ENCODE measurements around the gene PPP1R9B.

The PPP1R9B gene, protein sequence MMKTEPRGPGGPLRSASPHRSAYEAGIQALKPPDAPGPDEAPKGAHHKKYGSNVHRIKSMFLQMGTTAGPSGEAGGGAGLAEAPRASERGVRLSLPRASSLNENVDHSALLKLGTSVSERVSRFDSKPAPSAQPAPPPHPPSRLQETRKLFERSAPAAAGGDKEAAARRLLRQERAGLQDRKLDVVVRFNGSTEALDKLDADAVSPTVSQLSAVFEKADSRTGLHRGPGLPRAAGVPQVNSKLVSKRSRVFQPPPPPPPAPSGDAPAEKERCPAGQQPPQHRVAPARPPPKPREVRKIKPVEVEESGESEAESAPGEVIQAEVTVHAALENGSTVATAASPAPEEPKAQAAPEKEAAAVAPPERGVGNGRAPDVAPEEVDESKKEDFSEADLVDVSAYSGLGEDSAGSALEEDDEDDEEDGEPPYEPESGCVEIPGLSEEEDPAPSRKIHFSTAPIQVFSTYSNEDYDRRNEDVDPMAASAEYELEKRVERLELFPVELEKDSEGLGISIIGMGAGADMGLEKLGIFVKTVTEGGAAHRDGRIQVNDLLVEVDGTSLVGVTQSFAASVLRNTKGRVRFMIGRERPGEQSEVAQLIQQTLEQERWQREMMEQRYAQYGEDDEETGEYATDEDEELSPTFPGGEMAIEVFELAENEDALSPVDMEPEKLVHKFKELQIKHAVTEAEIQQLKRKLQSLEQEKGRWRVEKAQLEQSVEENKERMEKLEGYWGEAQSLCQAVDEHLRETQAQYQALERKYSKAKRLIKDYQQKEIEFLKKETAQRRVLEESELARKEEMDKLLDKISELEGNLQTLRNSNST

DNA sequence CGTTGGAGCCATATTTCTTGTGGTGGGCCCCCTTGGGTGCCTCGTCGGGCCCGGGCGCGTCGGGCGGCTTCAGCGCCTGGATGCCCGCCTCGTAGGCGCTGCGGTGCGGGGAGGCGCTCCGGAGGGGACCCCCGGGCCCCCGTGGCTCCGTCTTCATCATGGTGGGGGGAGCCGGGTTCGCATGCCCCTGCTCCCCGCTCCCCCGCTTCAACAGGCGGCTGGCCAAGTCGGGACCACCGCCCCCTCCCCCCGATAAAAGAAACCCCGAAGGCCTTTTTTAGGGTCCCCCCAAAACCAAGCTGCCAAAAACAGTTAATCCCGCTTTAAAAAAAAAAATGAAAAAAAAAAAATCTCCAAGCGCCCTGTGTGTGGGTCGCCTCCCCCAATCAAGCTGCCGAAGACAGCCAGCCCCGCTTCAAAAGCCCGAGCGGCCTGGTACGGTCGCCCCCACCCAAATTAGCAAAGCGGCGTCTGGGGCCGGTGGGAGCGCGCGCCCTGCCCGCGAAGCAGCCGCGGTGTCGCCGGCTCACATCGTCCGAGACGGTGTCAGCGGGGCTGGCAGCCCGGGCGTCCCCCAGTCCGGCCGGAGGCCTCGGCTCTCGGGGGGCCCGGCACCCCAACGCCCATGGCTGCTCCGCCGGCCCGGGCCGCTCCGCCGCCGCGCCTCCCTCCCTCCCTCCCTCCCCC is at the start of gene PPP1R9B:
TSS of gene PPP1R9B (minus strand) at position 324 of the 687 bp plus-strand sequence. CDS start at position 160, 164 bp downstream.
- no peak for DNase-seq (ENCODE audit: low read depth)

DNA sequence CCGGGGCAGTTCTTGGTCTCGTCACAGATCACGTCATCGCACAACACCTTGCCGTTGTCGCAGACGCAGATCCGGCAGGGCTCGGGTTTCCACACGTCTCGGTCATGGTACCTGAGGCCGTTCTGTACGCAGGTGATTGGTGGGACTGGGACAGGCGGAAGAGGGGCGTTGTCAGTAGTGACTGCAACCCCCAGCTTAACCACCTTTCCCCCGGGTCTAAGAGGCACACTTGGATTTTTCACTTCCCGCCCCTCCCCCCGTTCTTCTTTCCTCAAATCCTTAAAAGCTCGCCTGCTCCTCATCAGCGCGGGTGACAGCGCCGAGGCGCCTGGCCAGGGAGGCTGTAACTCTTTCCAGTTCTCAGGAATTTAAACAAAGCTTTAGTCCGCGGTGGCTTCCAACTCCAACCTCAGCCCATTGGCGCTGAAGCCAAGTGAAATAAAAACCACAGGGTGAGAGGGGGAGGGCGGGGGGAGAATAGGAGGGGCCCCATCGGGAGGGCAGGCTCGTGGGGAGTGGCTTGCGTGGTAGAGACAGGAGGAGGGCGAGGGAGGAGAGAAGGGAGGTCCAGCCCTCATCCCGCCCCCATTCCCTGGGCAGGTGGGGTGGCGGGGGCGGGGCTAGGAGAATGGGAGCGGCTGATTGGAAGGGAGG is 49.5 kb upstream of the PPP1R9B start:
- DNase-seq (ENCODE audit: low read depth) = peak; percentile 77

DNA sequence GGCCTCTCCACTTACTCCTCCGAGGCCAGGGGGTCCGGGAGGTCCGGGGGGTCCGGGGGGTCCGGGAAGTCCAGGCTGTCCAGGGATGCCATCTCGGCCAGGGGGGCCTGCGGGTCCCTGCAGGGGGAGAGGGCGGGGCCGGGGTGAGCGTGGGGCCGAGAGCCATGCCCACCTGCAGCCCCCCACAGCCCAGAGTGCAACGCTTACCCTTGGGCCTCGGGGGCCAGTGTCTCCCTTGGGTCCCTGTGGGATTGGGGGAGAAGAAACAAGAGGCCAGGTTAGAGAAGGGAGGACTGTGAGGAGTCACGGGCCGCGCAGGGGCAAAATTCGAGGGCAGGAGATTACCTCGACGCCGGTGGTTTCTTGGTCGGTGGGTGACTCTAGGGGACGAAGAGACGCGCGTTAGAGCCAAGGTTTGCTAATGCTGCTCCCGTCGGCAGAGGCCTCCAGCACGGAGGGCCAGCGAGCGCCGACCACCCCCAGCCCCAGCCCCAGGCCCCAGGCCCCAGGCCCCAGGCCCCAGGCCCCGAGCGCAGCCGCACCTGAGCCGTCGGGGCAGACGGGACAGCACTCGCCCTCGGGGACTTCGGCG is 48.8 kb upstream of the PPP1R9B start:
- no peak for DNase-seq (ENCODE audit: low read depth)

- DNase-seq (ENCODE audit: low read depth) = no peak
These were observed 47.7 kb upstream of the PPP1R9B start for GRCh38 chr17:50198026-50198669.

DNA sequence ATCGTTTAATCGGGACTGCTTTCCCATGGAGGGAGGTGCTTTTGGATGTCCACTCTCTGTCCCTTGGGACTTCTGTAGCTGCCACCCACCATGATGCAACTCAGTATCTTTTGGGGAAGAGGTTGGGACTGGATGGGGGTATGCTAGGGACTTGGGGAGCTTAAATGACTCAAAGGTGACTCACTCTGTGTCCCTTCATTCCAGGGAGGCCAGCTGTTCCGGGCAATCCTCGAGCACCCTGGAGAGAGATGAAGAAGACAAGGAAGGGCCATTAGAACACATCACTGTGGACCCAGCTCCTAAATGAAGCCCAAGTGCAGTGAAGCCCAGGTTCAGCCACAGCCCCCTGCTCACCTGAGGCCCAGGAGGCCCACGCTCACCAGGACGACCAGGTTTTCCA is 46.3 kb upstream of the PPP1R9B start:
- DNase-seq (ENCODE audit: low read depth) = peak; percentile 68

GRCh38 chr17:50196036-50196435 is 45.6 kb upstream of the PPP1R9B start:
- no peak for DNase-seq (ENCODE audit: low read depth)

GRCh38 chr17:50194934-50195865 is 44.7 kb upstream of the PPP1R9B start:
- no peak for DNase-seq (ENCODE audit: low read depth)

DNA sequence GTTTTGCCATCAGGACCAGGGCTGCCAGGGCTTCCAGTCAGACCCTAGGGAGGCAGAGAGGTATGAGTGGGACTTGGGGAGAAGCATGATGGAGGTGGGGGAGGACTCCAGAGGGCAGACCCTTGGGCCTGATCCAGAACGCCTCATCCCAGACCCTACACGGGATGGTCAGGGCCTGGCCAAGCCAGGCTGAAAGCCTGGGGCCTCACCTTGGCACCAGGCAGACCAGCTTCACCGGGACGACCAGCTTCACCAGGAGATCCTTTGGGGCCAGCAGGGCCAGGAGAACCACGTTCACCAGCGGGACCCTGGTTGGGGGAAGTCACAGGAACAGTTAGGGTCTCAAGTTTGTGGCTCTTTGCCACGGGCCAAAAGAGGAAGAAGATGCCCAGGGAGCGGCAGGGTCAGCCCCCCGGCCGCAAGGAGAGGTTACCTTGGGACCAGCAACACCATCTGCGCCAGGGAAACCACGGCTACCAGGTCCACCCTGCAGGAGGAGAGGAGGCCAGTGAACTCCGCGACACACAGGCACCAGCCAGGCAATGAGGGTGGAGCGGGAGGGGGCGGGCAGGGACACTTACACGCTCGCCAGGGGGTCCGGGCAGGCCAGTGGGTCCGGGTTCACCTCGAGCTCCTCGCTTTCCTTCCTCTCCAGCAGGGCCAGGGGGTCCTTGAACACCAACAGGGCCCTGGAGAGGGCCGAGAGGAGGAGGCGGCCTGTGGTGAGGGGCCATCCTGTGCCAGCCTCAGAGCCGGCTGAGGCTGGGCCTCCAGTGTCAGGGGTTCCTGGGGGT is 43.9 kb upstream of the PPP1R9B start:
- DNase-seq (ENCODE audit: low read depth) = no peak

- DNase-seq (ENCODE audit: low read depth) = no peak
These were observed 42.3 kb upstream of the PPP1R9B start for GRCh38 chr17:50192618-50193291.

DNA sequence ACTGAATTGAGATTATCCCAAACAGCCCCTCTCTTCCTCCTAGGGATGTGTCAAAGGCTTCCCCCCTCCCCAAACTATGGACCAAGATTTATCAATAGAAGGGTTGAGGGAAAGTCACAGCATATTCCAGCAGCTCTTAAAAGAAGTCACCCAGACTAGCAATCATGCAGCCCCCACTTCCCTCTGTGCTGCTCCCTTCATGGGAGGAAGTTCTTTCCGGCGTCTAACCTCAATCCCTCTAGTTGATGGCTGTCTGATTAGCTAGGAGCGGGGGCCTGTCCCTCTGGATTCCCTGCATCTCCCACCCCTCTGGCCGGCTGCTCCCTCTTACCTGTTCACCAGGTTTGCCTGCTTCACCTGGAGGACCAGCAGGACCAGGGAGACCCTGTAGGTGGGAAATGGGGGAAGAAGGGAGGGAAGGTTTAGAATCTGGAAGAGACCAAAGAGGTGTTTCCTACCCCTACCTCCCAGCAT is 41.7 kb upstream of the PPP1R9B start:
- DNase-seq (ENCODE audit: low read depth) = no peak

- DNase-seq (ENCODE audit: low read depth) = no peak
These were observed 41.1 kb upstream of the PPP1R9B start for GRCh38 chr17:50191359-50192143.

DNA sequence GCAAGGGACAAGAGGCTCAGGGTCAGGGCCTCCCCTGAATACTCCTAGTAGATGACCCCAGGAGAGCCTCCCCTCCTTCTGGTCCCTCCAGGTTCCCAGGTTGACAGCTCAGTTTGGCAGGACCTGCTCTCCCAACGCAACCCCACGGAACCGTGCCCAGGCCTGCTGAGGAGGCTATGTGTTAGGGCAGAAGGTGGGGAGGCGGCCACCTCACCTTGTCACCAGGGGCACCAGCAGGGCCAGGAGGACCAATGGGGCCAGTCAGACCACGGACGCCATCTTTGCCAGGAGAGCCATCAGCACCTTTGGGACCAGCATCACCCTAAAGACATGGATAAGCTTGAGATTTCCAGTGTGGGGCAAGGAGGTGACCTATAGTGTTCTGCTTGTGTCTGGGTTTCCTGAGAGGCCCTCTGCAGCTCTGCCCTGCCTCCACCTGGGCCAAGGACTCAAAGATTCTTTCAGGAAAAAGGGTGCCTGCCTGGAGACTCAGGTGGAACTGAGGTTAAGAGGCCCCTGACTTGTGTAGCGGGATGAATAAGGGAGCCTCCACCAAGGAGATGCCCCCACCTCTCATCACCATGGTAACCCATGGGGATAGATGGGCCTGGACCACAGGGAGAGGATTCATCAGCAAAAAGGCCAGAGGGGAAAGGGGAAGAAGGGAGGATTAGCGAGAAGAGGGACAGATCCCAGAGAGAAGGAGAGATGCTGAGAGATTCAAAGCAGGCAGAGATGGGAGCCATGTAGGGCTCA is 40.3 kb upstream of the PPP1R9B start:
- DNase-seq (ENCODE audit: low read depth) = no peak

DNA sequence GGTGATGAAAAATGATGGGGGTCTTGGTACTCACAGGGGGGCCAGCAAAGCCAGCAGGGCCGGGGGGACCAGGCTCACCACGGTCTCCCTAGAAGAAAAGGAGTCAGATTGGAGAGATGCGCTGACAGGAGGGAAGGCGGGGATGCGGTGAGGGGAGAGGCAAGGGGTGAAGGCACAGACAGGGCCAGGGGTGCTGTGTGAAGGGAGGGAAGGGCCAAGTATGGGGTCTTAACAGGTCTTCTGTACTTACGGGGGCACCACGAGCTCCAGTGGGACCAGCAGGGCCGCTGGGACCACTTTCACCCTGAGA is 39.8 kb upstream of the PPP1R9B start:
- DNase-seq (ENCODE audit: low read depth) = no peak

GRCh38 chr17:50189550-50190292 is 39.2 kb upstream of the PPP1R9B start:
- DNase-seq (ENCODE audit: low read depth) = no peak

GRCh38 chr17:50188921-50189549 is 38.6 kb upstream of the PPP1R9B start:
- no peak for DNase-seq (ENCODE audit: low read depth)

DNA sequence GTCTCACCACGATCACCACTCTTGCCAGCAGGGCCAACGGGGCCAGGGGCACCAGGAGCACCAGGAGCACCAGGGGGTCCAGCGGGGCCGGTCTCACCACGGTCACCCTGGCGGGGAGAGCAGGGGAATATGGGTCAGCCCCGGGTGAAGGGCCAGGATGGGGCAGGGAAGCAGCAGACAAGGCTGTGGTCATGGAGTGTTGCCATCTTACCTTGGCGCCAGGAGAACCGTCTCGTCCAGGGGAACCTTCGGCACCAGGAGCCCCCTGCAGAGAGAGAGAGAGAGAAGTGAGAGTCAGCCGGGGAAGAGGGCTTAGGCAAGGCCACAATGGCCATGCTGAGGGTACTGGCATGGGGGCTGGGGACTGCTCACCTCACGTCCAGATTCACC is 38.0 kb upstream of the PPP1R9B start:
- DNase-seq (ENCODE audit: low read depth) = no peak

All from GM04504 (cell line).